ENCODE results near the gene BLOC1S2.
A peak's percentile ranks its signal among the peaks of the same experiment; 100 is the strongest.

BLOC1S2 gene

GRCh38 chr10:100267239-100268104 lies 19.0 kb downstream of the BLOC1S2 start, which contains the start of gene CWF19L1:
TSS of gene CWF19L1 (minus strand) at chr10:100267638. CDS start at chr10:100267593, 45 bp downstream.
- H3K4ac ChIP-seq (ENCODE audit: low read depth in 1 of 2, low read length in 2 of 2): peak within 1 kb of the TSS; percentile 46 to 62
- peak within 1 kb of the TSS; percentile 2 for H2AK5ac ChIP-seq (ENCODE audit: low read length, severe bottlenecking)
- H3K4me3 ChIP-seq (ENCODE audit: insufficient read depth in 1 of 2, low read depth in 1 of 2, low read length in 2 of 2): peak within 1 kb of the TSS; percentile 86 to 100
- no peaks in the 10 kb centered on the region for H3K9me3 ChIP-seq (ENCODE audit: control insufficient read depth, low read length)
- no peak within 1 kb of the TSS for H3K14ac ChIP-seq (ENCODE audit: low read length in 2 of 2)
- peak within 1 kb of the TSS; percentile 77 for H3K4me2 ChIP-seq (ENCODE audit: low read length, poor library complexity, severe bottlenecking)
- peaks cover 6% of the 10 kb centered on the region for H3K4me1 ChIP-seq (ENCODE audit: control insufficient read depth, insufficient read depth, low read depth, low read length)
- WGBS: 11% methylated on average over 46 of the region's 49 CpGs
- H2BK12ac ChIP-seq (ENCODE audit: low read length in 2 of 2): no peak within 1 kb of the TSS
- H3K18ac ChIP-seq (ENCODE audit: low read depth in 1 of 2, low read length in 2 of 2): peak within 1 kb of the TSS in 1 of 2 experiments; percentile 76
- H3K9ac ChIP-seq (ENCODE audit: low read length): peak within 1 kb of the TSS; percentile 100
- peak within 1 kb of the TSS; percentile 52 for H3K27ac ChIP-seq (ENCODE audit: low read length, poor library complexity, severe bottlenecking)
- no peak within 1 kb of the TSS for H2BK15ac ChIP-seq (ENCODE audit: low read depth, poor library complexity, severe bottlenecking)
- peak within 1 kb of the TSS; percentile 93 for H4K91ac ChIP-seq (ENCODE audit: low read length)
- peak within 1 kb of the TSS in 1 of 2 experiments; percentile 3 for H3K23ac ChIP-seq (ENCODE audit: low read length in 2 of 2)
- H3K27me3 ChIP-seq (ENCODE audit: control insufficient read depth in 1 of 2, insufficient read depth in 1 of 2, low read length in 2 of 2): no peaks in the 10 kb centered on the region
- peak within 1 kb of the TSS; percentile 78 for H2AFZ ChIP-seq (ENCODE audit: low read depth, low read length)
- H3K79me1 ChIP-seq (replicated peaks; ENCODE audit: low read length, poor library complexity, severe bottlenecking): peaks cover 22% of the 10 kb centered on the region
- peak; percentile 86 for DNase-seq
- peak within 1 kb of the TSS; percentile 1 for H2BK5ac ChIP-seq (ENCODE audit: low read depth, low read length, poor library complexity, severe bottlenecking)
- peak within 1 kb of the TSS; percentile 64 for H2BK120ac ChIP-seq (ENCODE audit: low read depth, low read length)
- H4K8ac ChIP-seq (ENCODE audit: low read length): peak within 1 kb of the TSS; percentile 98
- peaks cover 0 to 9% of the 10 kb centered on the region in 2 experiments for H3K36me3 ChIP-seq (ENCODE audit: control insufficient read depth in 1 of 2, insufficient read depth in 2 of 2, low read depth in 1 of 2, low read length in 2 of 2)

GRCh38 chr10:100265821-100266485 lies 20.5 kb downstream of the BLOC1S2 start:
- Histone ChIP-seq H2BK120ac (ENCODE audit: low read depth, low read length) (no peak overlapping the region), H3K23ac (ENCODE audit: low read length in 2 of 2) (no peak overlapping the region), H3K79me1 (replicated peaks; ENCODE audit: low read length, poor library complexity, severe bottlenecking) (peaks cover 23% of the 10 kb centered on the region), H2AK5ac (ENCODE audit: low read length, severe bottlenecking) (no peak overlapping the region), H4K91ac (ENCODE audit: low read length) (no peak overlapping the region), H3K27me3 (ENCODE audit: control insufficient read depth in 1 of 2, insufficient read depth in 1 of 2, low read length in 2 of 2) (no peaks in the 10 kb centered on the region), H4K8ac (ENCODE audit: low read length) (no peak overlapping the region), H3K9me3 (ENCODE audit: control insufficient read depth, low read length) (no peaks in the 10 kb centered on the region), H2BK15ac (ENCODE audit: low read depth, poor library complexity, severe bottlenecking) (no peak overlapping the region), H3K27ac (ENCODE audit: low read length, poor library complexity, severe bottlenecking) (no peak overlapping the region), H3K36me3 (ENCODE audit: control insufficient read depth in 1 of 2, insufficient read depth in 2 of 2, low read depth in 1 of 2, low read length in 2 of 2) (peaks cover 0 to 17% of the 10 kb centered on the region in 2 experiments), H3K4me3 (ENCODE audit: insufficient read depth in 1 of 2, low read depth in 1 of 2, low read length in 2 of 2) (peak overlapping the region in 1 of 2 experiments; percentile 100), H3K4ac (ENCODE audit: low read depth in 1 of 2, low read length in 2 of 2) (no peak overlapping the region), H2BK12ac (ENCODE audit: low read length in 2 of 2) (no peak overlapping the region), H2AFZ (ENCODE audit: low read depth, low read length) (no peak overlapping the region), H3K18ac (ENCODE audit: low read depth in 1 of 2, low read length in 2 of 2) (no peak overlapping the region), H3K4me2 (ENCODE audit: low read length, poor library complexity, severe bottlenecking) (no peak overlapping the region), H2BK5ac (ENCODE audit: low read depth, low read length, poor library complexity, severe bottlenecking) (no peak overlapping the region), H3K14ac (ENCODE audit: low read length in 2 of 2) (no peak overlapping the region), H3K9ac (ENCODE audit: low read length) (peak overlapping the region; percentile 100), H3K4me1 (ENCODE audit: control insufficient read depth, insufficient read depth, low read depth, low read length) (peaks cover 6% of the 10 kb centered on the region)
- peak; percentile 3 for DNase-seq
- 98% methylated on average over 15 of the region's 15 CpGs for WGBS

DNA sequence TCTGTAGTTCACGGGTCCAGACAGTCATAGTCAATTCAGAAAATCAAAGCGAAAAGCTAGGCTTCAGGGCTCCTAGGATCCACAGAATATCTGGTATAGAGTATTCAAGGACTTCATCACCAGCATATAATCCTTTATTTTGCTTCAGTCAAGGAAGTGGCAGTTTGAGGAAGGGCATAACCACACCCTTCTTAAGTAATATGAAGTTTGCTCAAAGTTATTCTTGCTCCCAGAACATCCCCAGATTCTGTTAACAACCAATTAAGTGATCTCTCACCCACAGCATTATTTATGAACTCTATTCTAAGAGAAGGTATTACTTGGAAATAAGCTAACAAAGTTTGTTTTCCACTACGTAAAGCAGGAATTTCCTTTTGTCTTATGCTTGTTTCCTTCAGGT lies 32.3 kb downstream of the BLOC1S2 start:
- Histone ChIP-seq H4K8ac (ENCODE audit: low read length) (no peak overlapping the region), H3K27ac (ENCODE audit: low read length, poor library complexity, severe bottlenecking) (no peak overlapping the region), H3K27me3 (ENCODE audit: control insufficient read depth in 1 of 2, insufficient read depth in 1 of 2, low read length in 2 of 2) (no peaks in the 10 kb centered on the region), H2AK5ac (ENCODE audit: low read length, severe bottlenecking) (no peak overlapping the region), H4K91ac (ENCODE audit: low read length) (no peak overlapping the region), H3K4me3 (ENCODE audit: insufficient read depth in 1 of 2, low read depth in 1 of 2, low read length in 2 of 2) (no peak overlapping the region), H3K23ac (ENCODE audit: low read length in 2 of 2) (no peak overlapping the region), H3K4me1 (ENCODE audit: control insufficient read depth, insufficient read depth, low read depth, low read length) (no peaks in the 10 kb centered on the region), H3K9me3 (ENCODE audit: control insufficient read depth, low read length) (no peaks in the 10 kb centered on the region), H3K14ac (ENCODE audit: low read length in 2 of 2) (no peak overlapping the region), H2BK12ac (ENCODE audit: low read length in 2 of 2) (no peak overlapping the region), H2BK5ac (ENCODE audit: low read depth, low read length, poor library complexity, severe bottlenecking) (no peak overlapping the region), H2BK120ac (ENCODE audit: low read depth, low read length) (no peak overlapping the region), H3K4me2 (ENCODE audit: low read length, poor library complexity, severe bottlenecking) (no peak overlapping the region), H2BK15ac (ENCODE audit: low read depth, poor library complexity, severe bottlenecking) (no peak overlapping the region), H3K79me1 (replicated peaks; ENCODE audit: low read length, poor library complexity, severe bottlenecking) (peaks cover 14% of the 10 kb centered on the region), H3K36me3 (ENCODE audit: control insufficient read depth in 1 of 2, insufficient read depth in 2 of 2, low read depth in 1 of 2, low read length in 2 of 2) (peaks cover 14 to 81% of the 10 kb centered on the region in 2 experiments), H3K18ac (ENCODE audit: low read depth in 1 of 2, low read length in 2 of 2) (no peak overlapping the region), H2AFZ (ENCODE audit: low read depth, low read length) (no peak overlapping the region), H3K9ac (ENCODE audit: low read length) (no peak overlapping the region), H3K4ac (ENCODE audit: low read depth in 1 of 2, low read length in 2 of 2) (no peak overlapping the region)
- WGBS: 100% methylated on average over 1 of the region's 3 CpGs
- no peak for DNase-seq

GRCh38 chr10:100253041-100253440 lies 33.4 kb downstream of the BLOC1S2 start:
- Histone ChIP-seq H4K91ac (ENCODE audit: low read length) (no peak overlapping the region), H3K23ac (ENCODE audit: low read length in 2 of 2) (no peak overlapping the region), H3K27ac (ENCODE audit: low read length, poor library complexity, severe bottlenecking) (no peak overlapping the region), H3K14ac (ENCODE audit: low read length in 2 of 2) (no peak overlapping the region), H2BK12ac (ENCODE audit: low read length in 2 of 2) (no peak overlapping the region), H3K9ac (ENCODE audit: low read length) (no peak overlapping the region), H4K8ac (ENCODE audit: low read length) (no peak overlapping the region), H3K79me1 (replicated peaks; ENCODE audit: low read length, poor library complexity, severe bottlenecking) (peaks cover 11% of the 10 kb centered on the region), H2AK5ac (ENCODE audit: low read length, severe bottlenecking) (no peak overlapping the region), H3K4me2 (ENCODE audit: low read length, poor library complexity, severe bottlenecking) (no peak overlapping the region), H3K4me3 (ENCODE audit: insufficient read depth in 1 of 2, low read depth in 1 of 2, low read length in 2 of 2) (no peak overlapping the region), H2BK15ac (ENCODE audit: low read depth, poor library complexity, severe bottlenecking) (no peak overlapping the region), H3K4ac (ENCODE audit: low read depth in 1 of 2, low read length in 2 of 2) (no peak overlapping the region), H3K27me3 (ENCODE audit: control insufficient read depth in 1 of 2, insufficient read depth in 1 of 2, low read length in 2 of 2) (no peaks in the 10 kb centered on the region), H2BK5ac (ENCODE audit: low read depth, low read length, poor library complexity, severe bottlenecking) (no peak overlapping the region), H3K36me3 (ENCODE audit: control insufficient read depth in 1 of 2, insufficient read depth in 2 of 2, low read depth in 1 of 2, low read length in 2 of 2) (peaks cover 23 to 83% of the 10 kb centered on the region in 2 experiments), H2AFZ (ENCODE audit: low read depth, low read length) (no peak overlapping the region), H3K18ac (ENCODE audit: low read depth in 1 of 2, low read length in 2 of 2) (no peak overlapping the region), H2BK120ac (ENCODE audit: low read depth, low read length) (no peak overlapping the region), H3K4me1 (ENCODE audit: control insufficient read depth, insufficient read depth, low read depth, low read length) (no peaks in the 10 kb centered on the region), H3K9me3 (ENCODE audit: control insufficient read depth, low read length) (no peaks in the 10 kb centered on the region)
- WGBS: 100% methylated on average over 4 of the region's 5 CpGs
- no peak for DNase-seq
